PC-3 (cell line): ENCODE results near the gene RNF34. TPM values are rescaled to one million over a fixed set of nuclear protein-coding genes. Genes with fewer than 3 reads are reported as not detected.

Source experiments
- ATAC-seq: fragments of 200-7000 bp; cut with Tn5 transposase; 2 replicates; pipeline ENCODE4 v1.9.1; 2020; ENCODE audit warnings: mild to moderate bottlenecking, moderate library complexity
- BruUV-seq: library from RNA; stranded (reverse); fragments of 400-500 nt; replicated peaks from 2 replicates; lab custom pipeline; 2021; lab: Mats Ljungman, UMichigan
- CTCF ChIA-PET: fragments of 300-600 bp; sonication (Branson Sonifier 250); formaldehyde crosslinking; loops from one replicate; lab custom pipeline; 2022; ENCODE audit warnings: antibody characterized with exemption; lab: Charles Lee
- POLR2A ChIA-PET: fragments of 300-600 bp; sonication (Branson Sonifier 250); formaldehyde crosslinking; loops from one replicate; lab custom pipeline; 2022; ENCODE audit warnings: antibody characterized with exemption; ENCODE audit not compliant: unreplicated experiment; lab: Charles Lee
- DNase-seq: peaks from one replicate; pipeline ENCODE4 v3.0.0-alpha.2; 2015
- H2AFZ ChIP-seq: fragments of 300-600 bp; sonication (generic); 2 replicates; pipeline ENCODE4 v1.6.0; 2016; ENCODE audit warnings: antibody characterized with exemption, low read length
- H3F3A ChIP-seq: fragments of 300-600 bp; sonication (generic); one replicate; pipeline ENCODE4 v1.6.0; 2017; ENCODE audit warnings: antibody characterized with exemption, low read length, control low read depth, mild to moderate bottlenecking; ENCODE audit not compliant: unreplicated experiment
- H3K27ac ChIP-seq: fragments of 300-600 bp; sonication (generic); 2 replicates; pipeline ENCODE4 v1.5.1; 2016; ENCODE audit warnings: mild to moderate bottlenecking, low read length
- H3K27me3 ChIP-seq: fragments of 300-600 bp; sonication (generic); 2 replicates; pipeline ENCODE4 v1.6.1; 2016; ENCODE audit warnings: low read length, mixed read lengths
- H3K36me3 ChIP-seq: fragments of 300-600 bp; sonication (generic); 2 replicates; pipeline ENCODE4 v1.6.1; 2016; ENCODE audit warnings: low read depth, mixed run types, low read length, mixed read lengths
- H3K4me1 ChIP-seq: fragments of 300-600 bp; sonication (generic); 2 replicates; pipeline ENCODE4 v1.5.1; 2016; ENCODE audit warnings: low read length; ENCODE audit not compliant: insufficient read depth
- H3K4me2 ChIP-seq: fragments of 300-600 bp; sonication (generic); 2 replicates; pipeline ENCODE4 v1.6.0; 2016; ENCODE audit warnings: low read length
- H3K4me3 ChIP-seq: fragments of 300-600 bp; sonication (generic); 2 replicates; pipeline ENCODE4 v1.5.1; 2016; ENCODE audit warnings: mild to moderate bottlenecking, low read length, mixed read lengths
- H3K79me2 ChIP-seq: fragments of 300-600 bp; sonication (generic); 2 replicates; pipeline ENCODE4 v1.6.1; 2017; ENCODE audit warnings: low read length, mixed read lengths
- H3K9ac ChIP-seq: fragments of 300-600 bp; sonication (generic); 2 replicates; pipeline ENCODE4 v1.6.0; 2016; ENCODE audit warnings: mild to moderate bottlenecking, low read length
- H3K9me2 ChIP-seq: fragments of 300-600 bp; sonication (generic); replicated peaks from 2 replicates; pipeline ENCODE4 v1.6.1; 2016; ENCODE audit warnings: mixed run types, low read length, mixed read lengths
- H3K9me3 ChIP-seq: fragments of 300-600 bp; sonication (generic); 2 replicates; pipeline ENCODE4 v1.6.1; 2016; ENCODE audit warnings: low read length, mixed read lengths
- H4K20me1 ChIP-seq: fragments of 300-600 bp; sonication (generic); 2 replicates; pipeline ENCODE4 v1.6.1; 2016; ENCODE audit warnings: low read length, mixed read lengths
- CTCF ChIP-seq: fragments of 300-600 bp; sonication (generic); conservative IDR thresholded peaks from 2 replicates; pipeline ENCODE4 v1.5.1; 2017; ENCODE audit warnings: antibody characterized with exemption, low read depth, mild to moderate bottlenecking, low read length
- EZH2 ChIP-seq: fragments of 300-600 bp; sonication (generic); IDR thresholded peaks from one replicate; pipeline ENCODE4 v1.6.1; 2017; ENCODE audit warnings: antibody characterized with exemption, mild to moderate bottlenecking, low read length; ENCODE audit not compliant: unreplicated experiment
- EZH2phosphoT487 ChIP-seq: fragments of 300-600 bp; sonication (generic); IDR thresholded peaks from 2 replicates; pipeline ENCODE4 v1.6.1; 2018; ENCODE audit warnings: mild to moderate bottlenecking, antibody characterized with exemption, low read length, borderline replicate concordance
- intact Hi-C: fragments of 100-400 bp; cut with micrococcal nuclease; formaldehyde crosslinking; loops from 2 replicates; pipeline ENCODE4 v1.9.0; 2023
- total RNA-seq: library from RNA; depleted of rRNA; stranded (reverse); fragments of >200 nt; gene quantifications from 2 replicates; pipeline ENCODE4 v1.2.3, GENCODE V29; 2014

The RNF34 gene
- total RNA-seq, 1 experiment from 2014 or later, result 88.2 TPM

- Histone ChIP-seq H3K27me3 (no peaks in the 10 kb centered on the region), H3K9me3 (no peaks in the 10 kb centered on the region), H3K9ac (no peak overlapping the region), H3K4me2 (no peak overlapping the region), H3K36me3 (no peaks in the 10 kb centered on the region), H3K9me2 (no peaks in the 10 kb centered on the region), H3K4me3 (no peak overlapping the region), H3K4me1 (no peaks in the 10 kb centered on the region), H3K27ac (no peak overlapping the region), H3F3A (no peaks in the 10 kb centered on the region), H4K20me1 (no peaks in the 10 kb centered on the region), H3K79me2 (no peaks in the 10 kb centered on the region), H2AFZ (no peak overlapping the region)
- ChIA-PET CTCF (no interaction called here), POLR2A (no interaction called here)
- DNase-seq (no peak), ATAC-seq (no peak)
- no peak for TF ChIP-seq CTCF
- no peak for TF ChIP-seq EZH2
- TF ChIP-seq EZH2phosphoT487, result no peak
- BruUV-seq, result no TSS peak
- intact Hi-C loops, result no loop called here
These were observed 22.9 kb upstream of the RNF34 start for GRCh38 chr12:121376754-121377697.

GRCh38 chr12:121378736-121379135, 21.2 kb upstream of the RNF34 start:
- no peak for TF ChIP-seq EZH2
- TF ChIP-seq EZH2phosphoT487, result no peak
- no peak for TF ChIP-seq CTCF
- H3K4me3 ChIP-seq, result no peak overlapping the region
- intact Hi-C loops, result no loop called here
- H3F3A ChIP-seq, result no peaks in the 10 kb centered on the region
- H3K9me2 ChIP-seq, result no peaks in the 10 kb centered on the region
- ChIA-PET CTCF (no interaction called here), POLR2A (no interaction called here)
- no peaks in the 10 kb centered on the region for H3K79me2 ChIP-seq
- DNase-seq (no peak), ATAC-seq (no peak)
- no peak overlapping the region for H3K27ac ChIP-seq
- H3K36me3 ChIP-seq, result no peaks in the 10 kb centered on the region
- no peak overlapping the region for H3K9ac ChIP-seq
- no peaks in the 10 kb centered on the region for H4K20me1 ChIP-seq
- no peak overlapping the region for H3K4me2 ChIP-seq
- no peaks in the 10 kb centered on the region for H3K27me3 ChIP-seq
- BruUV-seq, result no TSS peak
- no peaks in the 10 kb centered on the region for H3K4me1 ChIP-seq
- H2AFZ ChIP-seq, result no peak overlapping the region
- no peaks in the 10 kb centered on the region for H3K9me3 ChIP-seq

- H3F3A ChIP-seq, result no peaks in the 10 kb centered on the region
- H3K4me1 ChIP-seq, result no peaks in the 10 kb centered on the region
- H3K4me3 ChIP-seq, result no peak overlapping the region
- DNase-seq (no peak), ATAC-seq (no peak)
- ChIA-PET POLR2A (no interaction called here), CTCF (no interaction called here)
- no peak overlapping the region for H3K9ac ChIP-seq
- H3K27me3 ChIP-seq, result no peaks in the 10 kb centered on the region
- no peaks in the 10 kb centered on the region for H3K79me2 ChIP-seq
- intact Hi-C loops, result no loop called here
- no peak for TF ChIP-seq CTCF
- no peaks in the 10 kb centered on the region for H4K20me1 ChIP-seq
- BruUV-seq, result no TSS peak
- H3K9me2 ChIP-seq, result no peaks in the 10 kb centered on the region
- H3K36me3 ChIP-seq, result no peaks in the 10 kb centered on the region
- no peak overlapping the region for H3K4me2 ChIP-seq
- H2AFZ ChIP-seq, result no peak overlapping the region
- no peak overlapping the region for H3K27ac ChIP-seq
- no peaks in the 10 kb centered on the region for H3K9me3 ChIP-seq
These were observed 20.0 kb upstream of the RNF34 start for GRCh38 chr12:121379945-121380344.
